Keratinocyte (primary cell): ENCODE measurements around the gene ABCA4. TPM values are rescaled to one million over a fixed set of nuclear protein-coding genes. Genes with fewer than 3 reads are reported as not detected.

Source experiments
- DNase-seq: peaks from one replicate; pipeline ENCODE4 v3.0.0-alpha.2; 2011; ENCODE audit warnings: low read depth, missing footprints, low spot score
- FAIRE-seq: peaks from 2 replicates; lab custom pipeline; 2011; peaks lifted over from hg19 to GRCh38; lab: Jason Lieb, UNC
- H2AFZ ChIP-seq: 2 replicates; pipeline ENCODE4 v1.6.0; 2012; ENCODE audit warnings: low read length, control low read depth, inconsistent platforms; ENCODE audit not compliant: control insufficient read depth
- H3K27ac ChIP-seq: 2 replicates; pipeline ENCODE4 v1.5.1; 2011; ENCODE audit warnings: low read length; ENCODE audit not compliant: control insufficient read depth, insufficient read depth
- H3K27me3 ChIP-seq: 3 replicates; pipeline ENCODE4 v1.6.0; 2011; ENCODE audit warnings: low read length; ENCODE audit not compliant: control insufficient read depth, insufficient read depth; ENCODE audit errors: extremely low read depth
- H3K36me3 ChIP-seq, 2 experiments: 2 replicates in 1 of 2; 3 replicates in 1 of 2; pipeline ENCODE4 v1.5.1; 2011; ENCODE audit warnings: low read length in 2 of 2, mild to moderate bottlenecking in 1 of 2; ENCODE audit not compliant: control insufficient read depth in 2 of 2, insufficient read depth in 2 of 2; ENCODE audit errors: extremely low read depth in 1 of 2
- H3K4me1 ChIP-seq: 3 replicates; pipeline ENCODE4 v1.5.1; 2011; ENCODE audit warnings: low read length; ENCODE audit not compliant: control insufficient read depth, insufficient read depth; ENCODE audit errors: extremely low read depth
- H3K4me2 ChIP-seq: 3 replicates; pipeline ENCODE4 v1.6.0; 2011; ENCODE audit warnings: low read depth, low read length; ENCODE audit not compliant: control insufficient read depth, insufficient read depth; ENCODE audit errors: extremely low read depth
- H3K4me3 ChIP-seq, 3 experiments: fragments of 200-600 bp in 1 of 3; sonication (generic) in 1 of 3; 2 replicates in 2 of 3; 3 replicates in 1 of 3; pipeline ENCODE4 v1.5.1; 2011 to 2016; ENCODE audit warnings: low read length in 3 of 3, mild to moderate bottlenecking in 3 of 3, control low read depth in 2 of 3, inconsistent platforms in 1 of 3, low read depth in 1 of 3, mixed read lengths in 1 of 3, mixed run types in 1 of 3, moderate library complexity in 1 of 3; ENCODE audit not compliant: control insufficient read depth in 2 of 3, insufficient read depth in 2 of 3; ENCODE audit errors: extremely low read depth in 1 of 3
- H3K79me2 ChIP-seq: 2 replicates; pipeline ENCODE4 v1.6.0; 2012; ENCODE audit warnings: low read length; ENCODE audit not compliant: control insufficient read depth, insufficient read depth
- H3K9ac ChIP-seq: 3 replicates; pipeline ENCODE4 v1.6.0; 2011; ENCODE audit warnings: low read length; ENCODE audit not compliant: control insufficient read depth, insufficient read depth; ENCODE audit errors: extremely low read depth
- H3K9me1 ChIP-seq: 3 replicates; pipeline ENCODE4 v1.6.0; 2011; ENCODE audit warnings: low read length; ENCODE audit not compliant: control insufficient read depth, insufficient read depth; ENCODE audit errors: extremely low read depth
- H3K9me3 ChIP-seq: 2 replicates; pipeline ENCODE4 v1.5.1; 2012; ENCODE audit warnings: low read depth, low read length; ENCODE audit not compliant: control insufficient read depth
- H4K20me1 ChIP-seq: 3 replicates; pipeline ENCODE4 v1.6.0; 2011; ENCODE audit warnings: low read length; ENCODE audit not compliant: control insufficient read depth, insufficient read depth; ENCODE audit errors: extremely low read depth
- EZH2 ChIP-seq: IDR thresholded peaks from one replicate; pipeline ENCODE4 v1.6.1; 2012; ENCODE audit warnings: inconsistent platforms, mild to moderate bottlenecking, low read length, moderate library complexity
- dilution Hi-C: fragments of 300-500 bp; cut with MboI; formaldehyde crosslinking; loops from one replicate; pipeline ENCODE4 v1.7.0; 2020; ENCODE audit warnings: low sequenced_read_pairs; ENCODE audit not compliant: extremely low pct_ligation_motif_present
- polyA plus RNA-seq, 5 experiments: library from polyadenylated mRNA; depleted of rRNA in 3 of 5; stranded (reverse) in 3 of 5; stranded (forward) in 1 of 5; unstranded in 1 of 5; fragments of >200 nt; gene quantifications; 1 replicate in 1 of 5; 2 replicates in 3 of 5; 3 replicates in 1 of 5; pipeline versions ENCODE4 v1.2.1 to v1.2.3, GENCODE V29; 2011 to 2012; ENCODE audit warnings: missing spikeins in 2 of 5, low read depth in 1 of 5, low replicate concordance in 1 of 5
- TF ChIP-seq, protein P1 (sequence below), 3 experiments: IDR thresholded peaks in 1 of 3; conservative IDR thresholded peaks in 1 of 3; optimal IDR thresholded peaks in 1 of 3; 2 replicates in 2 of 3; 3 replicates in 1 of 3; pipeline versions ENCODE3 to v1.5.1; 2011; ENCODE audit warnings: low read length in 3 of 3, mild to moderate bottlenecking in 3 of 3, moderate library complexity in 2 of 3, control low read depth in 1 of 3, inconsistent platforms in 1 of 3; ENCODE audit not compliant: insufficient read depth in 2 of 3; ENCODE audit errors: extremely low read depth in 1 of 3

Gene ABCA4
- polyA plus RNA-seq, 1 donor (not counting 4 experiments of a cell fraction or from before 2014, with no cell fraction given), result 0.04 TPM

DNA sequence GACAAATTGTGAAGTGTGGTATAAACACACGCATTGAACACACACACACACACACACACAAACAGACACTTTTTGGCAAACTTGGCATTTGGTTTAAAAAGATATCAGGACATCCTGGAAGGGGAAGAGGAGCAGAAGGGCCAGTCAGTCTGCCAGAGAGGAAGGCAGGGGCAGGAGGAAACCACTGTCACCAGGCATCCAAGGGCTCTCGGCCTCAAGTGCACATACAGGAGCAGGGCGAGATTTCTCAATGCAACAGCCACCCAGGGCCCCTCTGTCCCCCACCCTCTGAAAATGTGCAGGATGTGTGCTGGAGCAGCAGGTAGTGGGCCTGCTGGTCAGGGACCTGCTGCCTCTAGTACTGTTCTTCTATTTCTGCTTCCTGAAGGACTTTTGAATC, 71.2 kb downstream of the ABCA4 start:
- Histone ChIP-seq H4K20me1 (no peaks in the 10 kb centered on the region), H2AFZ (peak overlapping the region; percentile 14), H3K9ac (no peak overlapping the region), H3K9me1 (no peaks in the 10 kb centered on the region), H3K4me1 (peaks cover 24% of the 10 kb centered on the region), H3K27ac (no peak overlapping the region), H3K36me3 (no peaks in the 10 kb centered on the region), H3K9me3 (no peaks in the 10 kb centered on the region), H3K4me2 (no peak overlapping the region), H3K4me3 (no peak overlapping the region), H3K27me3 (no peaks in the 10 kb centered on the region), H3K79me2 (no peaks in the 10 kb centered on the region)
- dilution Hi-C loops, result no loop called here
- no peak for FAIRE-seq
- TF ChIP-seq EZH2, result no peak
- TF ChIP-seq, protein P1, sequence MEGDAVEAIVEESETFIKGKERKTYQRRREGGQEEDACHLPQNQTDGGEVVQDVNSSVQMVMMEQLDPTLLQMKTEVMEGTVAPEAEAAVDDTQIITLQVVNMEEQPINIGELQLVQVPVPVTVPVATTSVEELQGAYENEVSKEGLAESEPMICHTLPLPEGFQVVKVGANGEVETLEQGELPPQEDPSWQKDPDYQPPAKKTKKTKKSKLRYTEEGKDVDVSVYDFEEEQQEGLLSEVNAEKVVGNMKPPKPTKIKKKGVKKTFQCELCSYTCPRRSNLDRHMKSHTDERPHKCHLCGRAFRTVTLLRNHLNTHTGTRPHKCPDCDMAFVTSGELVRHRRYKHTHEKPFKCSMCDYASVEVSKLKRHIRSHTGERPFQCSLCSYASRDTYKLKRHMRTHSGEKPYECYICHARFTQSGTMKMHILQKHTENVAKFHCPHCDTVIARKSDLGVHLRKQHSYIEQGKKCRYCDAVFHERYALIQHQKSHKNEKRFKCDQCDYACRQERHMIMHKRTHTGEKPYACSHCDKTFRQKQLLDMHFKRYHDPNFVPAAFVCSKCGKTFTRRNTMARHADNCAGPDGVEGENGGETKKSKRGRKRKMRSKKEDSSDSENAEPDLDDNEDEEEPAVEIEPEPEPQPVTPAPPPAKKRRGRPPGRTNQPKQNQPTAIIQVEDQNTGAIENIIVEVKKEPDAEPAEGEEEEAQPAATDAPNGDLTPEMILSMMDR (optimal IDR thresholded peaks at IDR 0.05 in 1 of 3, IDR thresholded peaks at IDR 0.05 in 1 of 3, conservative IDR thresholded peaks at IDR 0.05 in 1 of 3; ENCODE audit: extremely low read depth in 1 of 3, insufficient read depth in 2 of 3, low read length in 3 of 3), result no peak
- DNase-seq, result no peak

DNA sequence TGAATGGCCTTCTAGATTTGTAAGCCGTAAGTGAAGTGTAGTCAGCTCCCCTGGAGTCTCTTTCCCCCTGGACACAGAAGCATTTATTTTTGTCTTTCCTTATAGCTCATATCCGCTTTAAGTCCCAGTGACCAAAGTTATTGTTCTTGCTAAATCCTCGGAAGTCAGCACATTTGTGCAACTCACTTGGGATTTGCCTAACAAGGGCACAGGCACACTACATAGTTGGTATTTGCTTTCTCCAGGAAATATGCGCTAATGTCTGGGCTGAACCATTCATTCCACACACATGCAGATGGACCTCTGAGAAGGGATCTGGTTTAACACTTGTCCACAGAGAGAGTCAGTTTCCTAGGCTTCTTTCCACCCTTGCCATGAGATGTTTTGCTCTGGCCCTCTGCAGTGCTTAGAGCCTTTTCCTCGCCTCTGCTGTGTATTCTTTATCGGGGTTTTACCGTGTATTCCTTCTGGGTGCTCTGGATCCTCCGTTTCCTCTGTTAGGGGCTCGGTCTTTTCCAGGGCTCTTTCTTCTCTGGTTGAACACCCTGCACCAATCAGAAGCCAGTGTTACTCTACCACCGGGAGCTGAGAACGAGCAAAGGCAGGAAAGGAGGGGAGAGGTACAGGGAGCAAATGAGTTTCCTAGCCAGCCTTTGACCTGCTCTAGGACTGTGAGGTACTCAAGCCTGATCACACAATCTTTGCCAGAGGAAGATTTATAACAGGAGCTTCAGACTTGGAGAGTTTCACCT, 72.4 kb downstream of the ABCA4 start:
- no peaks in the 10 kb centered on the region for H3K27me3 ChIP-seq

More for the DNA sequence above, 72.4 kb downstream of the ABCA4 start:
- Histone ChIP-seq H3K27ac (no peak overlapping the region), H3K36me3 (no peaks in the 10 kb centered on the region), H3K4me1 (peaks cover 24% of the 10 kb centered on the region), H2AFZ (no peak overlapping the region), H3K9me1 (no peaks in the 10 kb centered on the region), H3K9me3 (no peaks in the 10 kb centered on the region), H4K20me1 (no peaks in the 10 kb centered on the region), H3K4me2 (no peak overlapping the region), H3K9ac (no peak overlapping the region), H3K79me2 (no peaks in the 10 kb centered on the region), H3K4me3 (no peak overlapping the region)
- FAIRE-seq, result no peak
- dilution Hi-C loops, result no loop called here
- DNase-seq, result no peak
- TF ChIP-seq EZH2, result no peak
- TF ChIP-seq, protein P1 (optimal IDR thresholded peaks at IDR 0.05 in 1 of 3, IDR thresholded peaks at IDR 0.05 in 1 of 3, conservative IDR thresholded peaks at IDR 0.05 in 1 of 3; ENCODE audit: extremely low read depth in 1 of 3, insufficient read depth in 2 of 3, low read length in 3 of 3), result no peak
